Right lung (tissue), 5 donors: ENCODE results near the gene ADGRD2. TPM values are rescaled to one million over a fixed set of nuclear protein-coding genes. Genes with fewer than 3 reads are reported as not detected.

Experiments used
- DNase-seq, 2 donors: peaks; one replicate each; pipeline ENCODE4 v3.0.0-alpha.2; 2013
- polyA plus RNA-seq, 5 donors: library from polyadenylated mRNA; unstranded; fragments of 120-200 nt; gene quantifications; one replicate each; pipeline versions ENCODE4 v1.2.1 to v1.2.3, GENCODE V29; 2013; ENCODE audit warnings: inconsistent platforms in 1 of 5, low replicate concordance in 1 of 5; ENCODE audit not compliant: insufficient read length in 5 of 5, insufficient read depth in 1 of 5

Gene ADGRD2
- polyA plus RNA-seq, 5 donors, result 0.08 to 0.16 (median 0.14) TPM; not detected in 1

GRCh38 chr9:124510650-124511425, 60.6 kb downstream of the ADGRD2 start:
- no peak for DNase-seq

GRCh38 chr9:124511426-124511840, 61.2 kb downstream of the ADGRD2 start:
- DNase-seq, result no peak

- DNase-seq, result peak in 1 of 2 donors; percentile 17
Observed at GRCh38 chr9:124511891-124512805, 61.9 kb downstream of the ADGRD2 start.

- no peak for DNase-seq
Observed at GRCh38 chr9:124512806-124513204, 62.6 kb downstream of the ADGRD2 start.

- DNase-seq, result no peak
Observed at GRCh38 chr9:124513376-124513994, 63.2 kb downstream of the ADGRD2 start.

- no peak for DNase-seq
Observed at GRCh38 chr9:124514125-124514524, 63.9 kb downstream of the ADGRD2 start.

- no peak for DNase-seq
Observed at GRCh38 chr9:124514874-124515273, 64.6 kb downstream of the ADGRD2 start.

GRCh38 chr9:124517600-124517999, 67.3 kb downstream of the ADGRD2 start:
- DNase-seq, result no peak

GRCh38 chr9:124518116-124518515, 67.9 kb downstream of the ADGRD2 start:
- DNase-seq, result no peak

- no peak for DNase-seq
Observed at GRCh38 chr9:124520206-124520596, 70.0 kb downstream of the ADGRD2 start.

- no peak for DNase-seq
Observed at GRCh38 chr9:124521142-124521541, 70.9 kb downstream of the ADGRD2 start.

GRCh38 chr9:124522121-124523098, 72.2 kb downstream of the ADGRD2 start:
- DNase-seq, result no peak

- no peak for DNase-seq
Observed at GRCh38 chr9:124526174-124526573, 75.9 kb downstream of the ADGRD2 start.

- DNase-seq, result no peak
Observed at GRCh38 chr9:124527781-124528180, 77.5 kb downstream of the ADGRD2 start.

Other genes with a start within 250 kb of the ADGRD2 start
- 10 to 100 TPM; 34.3 to 48.6 (median 38.2) TPM for gene NEK6, start 192.5 kb upstream of the ADGRD2 start, polyA plus RNA-seq
- 100 to 1,000 TPM; 204 to 212 (median 205) TPM for gene PSMB7, start 35.0 kb upstream of the ADGRD2 start, polyA plus RNA-seq
- gene NR5A1, start 56.9 kb downstream of the ADGRD2 start, polyA plus RNA-seq, result under 1 TPM in 1 of 5 donors, not detected in 4; 0.04 TPM